ENCODE measurements around the gene PTPN7. TPM values are rescaled to one million over a fixed set of nuclear protein-coding genes. Genes with fewer than 3 reads are reported as not detected.

PTPN7 gene
- total and polyA plus RNA-seq, 5 donors = 0.28 to 1.7 (median 0.50) TPM

DNA sequence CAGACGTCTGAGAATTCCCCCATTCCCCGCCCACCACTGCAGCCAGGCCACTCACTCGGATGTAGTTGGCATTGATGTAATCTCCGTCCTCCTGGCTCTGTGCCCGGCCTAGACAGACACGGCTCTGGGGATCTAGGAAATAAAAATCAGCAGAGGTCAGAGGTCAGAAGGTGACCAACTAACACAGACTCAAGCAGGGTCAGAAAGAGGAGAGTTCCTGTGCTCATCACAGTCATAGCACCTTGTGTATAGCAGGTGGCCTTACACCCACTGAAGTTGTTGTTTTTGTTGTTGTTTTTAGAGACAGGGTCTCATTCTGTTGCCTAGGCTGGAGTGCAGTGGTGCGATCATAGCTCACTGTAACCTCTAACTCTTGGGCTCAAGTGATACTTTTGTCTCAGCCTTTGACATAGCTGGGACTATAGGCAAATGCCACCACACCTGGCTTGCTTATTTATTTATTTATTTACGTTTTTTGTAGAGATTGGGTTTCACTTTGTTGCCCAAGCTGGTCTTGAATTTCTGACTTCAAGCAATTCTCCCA lies 4.9 kb downstream of the PTPN7 start:
- intact Hi-C loops (cut with DNase I) = no loop called here
- Histone ChIP-seq H3K9me3 (ENCODE audit: control insufficient read depth, low read length) (no peaks in the 10 kb centered on the region), H3K4me3 (ENCODE audit: low read length) (no peak overlapping the region), H3K4me1 (ENCODE audit: control insufficient read depth, insufficient read depth, low read length) (peaks cover 5% of the 10 kb centered on the region), H3K27ac (ENCODE audit: low read length) (no peak overlapping the region), H3K27me3 (ENCODE audit: control insufficient read depth, insufficient read depth) (no peaks in the 10 kb centered on the region)
- DNase-seq (peak in 1 of 3 donors; percentile 83), ATAC-seq (peak in 1 of 2 donors; percentile 28)
- WGBS = 29% methylated on average over 8 of the region's 8 CpGs

DNA sequence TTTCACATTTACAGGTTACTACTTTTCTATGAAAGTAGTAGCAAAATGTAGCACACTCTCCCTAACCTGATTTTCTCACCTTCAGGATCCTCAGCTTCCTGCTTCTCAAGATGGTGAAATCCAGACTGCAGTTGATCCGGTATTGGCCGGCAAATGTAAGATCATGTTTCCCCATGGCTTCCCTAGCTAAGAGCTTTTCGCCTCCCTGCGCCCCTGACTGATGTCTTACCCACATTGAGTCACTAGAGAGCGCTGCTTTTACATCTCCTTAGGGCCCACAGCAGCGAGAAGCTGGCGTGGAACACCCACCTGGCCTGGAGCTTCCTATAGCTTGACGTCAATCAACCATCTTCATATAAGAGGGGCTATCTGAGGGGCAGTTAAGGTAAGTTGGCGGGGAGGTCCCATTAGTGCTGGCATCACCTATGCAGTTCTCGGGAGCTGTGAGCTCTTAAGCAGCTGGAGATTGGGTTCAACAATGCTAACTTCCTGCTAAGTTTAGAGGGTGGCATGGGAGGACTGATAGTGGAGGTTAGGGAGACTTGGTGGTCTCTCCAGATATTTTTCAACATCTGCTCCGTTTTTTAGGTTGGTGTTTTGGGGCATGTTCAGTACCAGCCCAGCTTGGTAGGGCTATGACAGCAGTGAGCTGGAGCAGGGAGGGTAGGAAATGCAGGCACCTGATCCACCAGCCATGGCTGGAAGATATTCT lies 5.5 kb downstream of the PTPN7 start:
- DNase-seq (peak in 2 of 3 donors; percentile 58 to 63), ATAC-seq (peak; percentile 36 to 51)
- Histone ChIP-seq H3K27ac (ENCODE audit: low read length) (no peak overlapping the region), H3K27me3 (ENCODE audit: control insufficient read depth, insufficient read depth) (no peaks in the 10 kb centered on the region), H3K4me1 (ENCODE audit: control insufficient read depth, insufficient read depth, low read length) (peaks cover 5% of the 10 kb centered on the region), H3K9me3 (ENCODE audit: control insufficient read depth, low read length) (no peaks in the 10 kb centered on the region), H3K4me3 (ENCODE audit: low read length) (no peak overlapping the region)
- WGBS = 28% methylated on average over 11 of the region's 11 CpGs
- intact Hi-C loops (cut with DNase I) = no loop called here

DNA sequence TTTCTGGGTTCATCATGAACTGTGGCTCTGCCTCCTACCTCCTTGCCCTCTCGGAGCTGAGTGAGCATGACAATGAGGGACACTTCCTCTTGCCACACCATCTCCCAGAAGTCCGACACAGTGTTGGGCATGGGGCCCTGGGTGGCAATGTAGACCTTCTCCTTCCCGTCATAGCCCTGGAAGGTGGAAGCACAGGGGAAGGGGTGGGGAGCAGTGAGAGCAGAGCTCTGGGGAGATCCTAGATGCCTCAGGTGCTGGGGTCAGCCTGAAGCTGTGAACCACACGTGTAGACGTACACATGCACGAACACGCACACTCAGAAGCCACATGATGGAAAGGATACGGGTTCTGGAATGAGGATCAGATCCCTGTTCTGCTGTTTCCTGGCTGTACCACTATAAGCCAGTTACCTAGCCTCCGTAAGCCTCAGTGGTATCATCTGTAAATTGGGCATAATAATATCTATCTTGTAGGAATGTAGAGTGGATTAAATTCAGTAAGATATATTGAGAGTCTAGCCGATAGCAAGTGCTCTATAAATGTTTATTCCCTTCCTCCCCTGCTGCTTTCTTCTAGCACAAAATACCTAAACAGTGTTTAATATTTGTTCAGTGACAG lies 6.1 kb downstream of the PTPN7 start:
- H3K27ac ChIP-seq (ENCODE audit: low read length) = no peak overlapping the region
- peaks cover 5% of the 10 kb centered on the region for H3K4me1 ChIP-seq (ENCODE audit: control insufficient read depth, insufficient read depth, low read length)
- no peak for ATAC-seq
- H3K27me3 ChIP-seq (ENCODE audit: control insufficient read depth, insufficient read depth) = no peaks in the 10 kb centered on the region
- H3K9me3 ChIP-seq (ENCODE audit: control insufficient read depth, low read length) = no peaks in the 10 kb centered on the region
- intact Hi-C loops (cut with DNase I) = no loop called here
- H3K4me3 ChIP-seq (ENCODE audit: low read length) = no peak overlapping the region
- peak in 1 of 3 donors; percentile 25 for DNase-seq
- WGBS = 91% methylated on average over 10 of the region's 10 CpGs

DNA sequence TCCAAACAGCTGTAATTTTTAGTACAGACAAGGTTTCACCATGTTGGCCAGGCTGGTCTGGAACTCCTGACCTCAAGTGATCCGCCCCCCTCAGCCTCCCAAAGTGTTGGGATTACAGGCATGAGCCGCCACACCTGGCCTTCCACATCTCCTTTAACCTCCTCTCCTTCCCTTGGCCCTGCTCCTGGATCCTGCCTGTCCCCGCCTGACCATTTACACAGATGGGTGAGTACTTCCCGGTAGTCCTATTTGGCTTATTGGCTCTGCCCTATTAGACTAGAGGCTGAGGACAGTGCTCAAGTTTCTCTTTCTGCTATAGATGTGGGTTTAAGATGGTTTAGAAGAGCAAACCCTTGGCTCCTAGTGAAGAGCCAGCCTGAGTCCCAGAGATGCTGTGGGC lies 7.1 kb downstream of the PTPN7 start:
- DNase-seq (peak in 1 of 3 donors; percentile 1), ATAC-seq (no peak)
- no peak overlapping the region for H3K27ac ChIP-seq (ENCODE audit: low read length)
- H3K27me3 ChIP-seq (ENCODE audit: control insufficient read depth, insufficient read depth) = no peaks in the 10 kb centered on the region
- H3K4me1 ChIP-seq (ENCODE audit: control insufficient read depth, insufficient read depth, low read length) = peaks cover 5% of the 10 kb centered on the region
- intact Hi-C loops (cut with DNase I) = no loop called here
- H3K4me3 ChIP-seq (ENCODE audit: low read length) = no peak overlapping the region
- H3K9me3 ChIP-seq (ENCODE audit: control insufficient read depth, low read length) = no peaks in the 10 kb centered on the region
- WGBS = 90% methylated on average over 4 of the region's 4 CpGs

DNA sequence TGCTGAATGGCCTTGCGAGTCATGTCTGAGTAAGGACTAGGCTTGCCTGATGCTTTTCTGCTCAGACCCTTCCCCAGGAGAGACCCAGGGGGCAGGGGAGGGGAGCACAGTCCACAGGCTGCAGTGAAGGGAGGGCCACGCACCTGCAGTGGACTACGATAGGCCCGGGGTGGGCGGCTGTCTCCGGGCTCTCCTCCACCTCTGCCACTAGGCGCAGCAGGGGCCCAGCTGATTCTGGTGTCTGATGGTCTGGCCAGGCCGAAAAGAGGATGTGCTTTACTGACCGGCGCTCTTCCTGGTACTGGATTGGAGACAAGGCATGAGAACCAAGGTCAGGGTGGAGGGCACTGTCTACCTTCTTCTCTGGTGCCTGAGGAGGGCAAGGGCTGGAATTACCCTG lies 8.0 kb downstream of the PTPN7 start:
- DNase-seq = peak in 1 of 3 donors; percentile 22
- Histone ChIP-seq H3K4me3 (ENCODE audit: low read length) (no peak overlapping the region), H3K4me1 (ENCODE audit: control insufficient read depth, insufficient read depth, low read length) (peaks cover 5% of the 10 kb centered on the region), H3K9me3 (ENCODE audit: control insufficient read depth, low read length) (no peaks in the 10 kb centered on the region), H3K27me3 (ENCODE audit: control insufficient read depth, insufficient read depth) (no peaks in the 10 kb centered on the region), H3K27ac (ENCODE audit: low read length) (no peak overlapping the region)
- 89% methylated on average over 10 of the region's 10 CpGs for WGBS
- no peak for ATAC-seq
- intact Hi-C loops (cut with DNase I) = no loop called here

DNA sequence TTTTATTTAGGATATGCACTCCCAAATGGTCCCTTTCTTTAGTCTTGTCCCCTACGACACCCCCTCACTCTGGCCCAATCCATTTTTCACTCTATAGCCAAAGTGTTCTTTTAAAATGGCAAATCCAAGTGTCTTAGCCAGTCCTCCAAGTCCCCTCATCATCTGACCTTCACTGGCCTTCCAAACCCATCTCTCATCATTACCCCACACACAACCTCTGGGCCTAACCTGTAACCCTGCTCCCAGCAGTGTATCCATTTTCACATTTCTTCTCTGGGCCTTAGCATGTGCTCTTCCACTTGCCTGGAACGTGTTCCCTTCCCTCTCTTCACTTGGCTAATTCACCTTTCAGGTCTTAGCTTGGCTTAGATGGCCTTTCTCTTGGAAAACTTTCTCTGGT lies 9.4 kb downstream of the PTPN7 start:
- H3K27ac ChIP-seq (ENCODE audit: low read length) = no peak overlapping the region
- H3K27me3 ChIP-seq (ENCODE audit: control insufficient read depth, insufficient read depth) = no peaks in the 10 kb centered on the region
- H3K4me3 ChIP-seq (ENCODE audit: low read length) = no peak overlapping the region
- intact Hi-C loops (cut with DNase I) = no loop called here
- peaks cover 5% of the 10 kb centered on the region for H3K4me1 ChIP-seq (ENCODE audit: control insufficient read depth, insufficient read depth, low read length)
- H3K9me3 ChIP-seq (ENCODE audit: control insufficient read depth, low read length) = no peaks in the 10 kb centered on the region
- DNase-seq (no peak), ATAC-seq (no peak)
- 90% methylated on average over 2 of the region's 2 CpGs for WGBS

DNA sequence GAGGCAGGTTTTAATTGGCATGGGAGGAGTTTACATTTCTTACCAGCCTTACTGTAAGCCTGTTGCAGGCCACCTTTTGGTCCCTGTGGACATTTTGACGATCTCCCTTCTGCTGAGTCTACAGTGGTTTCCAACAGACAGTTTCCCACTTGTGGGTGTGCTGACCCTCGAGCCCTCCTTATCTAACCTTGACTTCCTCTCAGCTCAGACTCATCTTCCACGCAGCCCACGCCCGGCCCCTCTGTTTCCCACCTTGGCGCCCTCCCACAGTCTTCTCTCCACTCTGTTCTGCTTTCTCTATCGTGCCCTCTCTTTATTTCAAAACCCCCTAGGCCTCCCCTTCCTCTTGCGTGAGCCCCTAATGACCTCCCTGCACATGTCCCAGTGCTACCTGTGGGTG lies 9.8 kb downstream of the PTPN7 start:
- 81% methylated on average over 8 of the region's 8 CpGs for WGBS

DNA sequence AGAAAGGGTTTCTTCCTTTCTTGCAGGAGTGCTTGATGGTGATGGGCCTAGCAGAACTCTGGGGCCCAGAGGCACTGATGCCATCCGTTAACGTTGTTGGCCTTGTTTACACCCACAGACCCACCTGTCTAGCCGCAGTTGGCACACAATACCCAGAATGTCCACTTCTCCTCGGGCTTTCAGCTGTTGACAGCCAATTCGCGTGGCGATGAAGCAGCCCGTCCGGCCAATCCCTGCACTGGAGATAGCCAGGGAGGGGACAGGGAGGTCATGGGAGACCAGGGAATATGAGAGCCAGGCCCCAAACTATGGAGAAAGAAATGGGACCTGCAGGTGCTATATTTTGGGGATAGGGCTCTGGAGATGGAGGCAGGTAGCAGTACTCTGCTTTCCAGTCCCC lies 10.2 kb downstream of the PTPN7 start:
- Histone ChIP-seq H3K27me3 (ENCODE audit: control insufficient read depth, insufficient read depth) (no peaks in the 10 kb centered on the region), H3K9me3 (ENCODE audit: control insufficient read depth, low read length) (no peaks in the 10 kb centered on the region), H3K27ac (ENCODE audit: low read length) (no peak overlapping the region), H3K4me1 (ENCODE audit: control insufficient read depth, insufficient read depth, low read length) (peaks cover under 1% of the 10 kb centered on the region), H3K4me3 (ENCODE audit: low read length) (no peak overlapping the region)
- intact Hi-C loops (cut with DNase I) = no loop called here
- DNase-seq (peak in 1 of 3 donors; percentile 53), ATAC-seq (no peak)
- WGBS = 73% methylated on average over 9 of the region's 9 CpGs

More for the DNA sequence above, 9.8 kb downstream of the PTPN7 start:
- Histone ChIP-seq H3K27ac (ENCODE audit: low read length) (no peak overlapping the region), H3K4me3 (ENCODE audit: low read length) (no peak overlapping the region), H3K9me3 (ENCODE audit: control insufficient read depth, low read length) (no peaks in the 10 kb centered on the region), H3K4me1 (ENCODE audit: control insufficient read depth, insufficient read depth, low read length) (peaks cover 4% of the 10 kb centered on the region), H3K27me3 (ENCODE audit: control insufficient read depth, insufficient read depth) (no peaks in the 10 kb centered on the region)
- peak in 1 of 3 donors; percentile 12 for DNase-seq
- intact Hi-C loops (cut with DNase I) = no loop called here
- ATAC-seq = no peak

DNA sequence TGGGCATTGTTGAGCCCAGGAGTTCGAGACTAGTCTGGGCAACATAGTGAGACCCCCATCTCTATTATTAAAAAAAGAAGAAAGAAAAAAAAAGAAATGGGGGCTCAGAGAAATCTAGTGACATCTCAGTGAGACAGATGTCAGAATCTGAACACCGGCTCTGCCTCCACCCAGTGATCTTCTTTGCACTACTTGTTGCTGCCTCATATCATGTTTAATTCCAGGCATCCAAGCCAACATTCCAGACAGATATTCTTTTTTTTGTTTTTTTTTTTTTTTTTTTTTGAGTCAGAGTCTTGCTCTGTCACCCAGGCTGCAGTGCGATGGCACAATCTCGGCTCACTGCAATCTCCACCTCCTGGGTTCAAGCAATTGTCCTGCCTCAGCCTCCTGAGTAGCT lies 10.8 kb downstream of the PTPN7 start:
- Histone ChIP-seq H3K27me3 (ENCODE audit: control insufficient read depth, insufficient read depth) (no peaks in the 10 kb centered on the region), H3K9me3 (ENCODE audit: control insufficient read depth, low read length) (no peaks in the 10 kb centered on the region), H3K4me3 (ENCODE audit: low read length) (no peak overlapping the region), H3K27ac (ENCODE audit: low read length) (no peak overlapping the region), H3K4me1 (ENCODE audit: control insufficient read depth, insufficient read depth, low read length) (no peaks in the 10 kb centered on the region)
- intact Hi-C loops (cut with DNase I) = no loop called here
- DNase-seq = no peak
- no peak for ATAC-seq
- 85% methylated on average over 4 of the region's 4 CpGs for WGBS

DNA sequence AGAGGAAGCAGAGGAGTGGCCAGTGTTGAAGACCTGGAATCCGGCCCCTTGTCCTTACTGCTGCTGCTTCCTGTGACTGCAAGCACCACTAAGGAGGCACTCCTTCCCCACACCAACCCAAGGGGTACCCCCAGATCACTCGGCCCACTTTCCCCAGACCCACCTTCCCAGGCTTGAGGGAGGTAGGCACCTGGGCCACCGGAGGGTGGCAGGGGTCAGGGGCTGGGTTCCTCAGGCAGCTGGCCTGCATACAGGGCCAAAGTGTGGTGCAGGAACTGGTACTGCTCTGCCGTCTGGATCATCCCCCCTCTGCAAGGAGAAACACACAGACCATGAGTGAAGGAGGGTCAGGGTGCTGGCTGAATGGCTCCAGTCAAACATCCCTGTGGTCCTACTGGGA lies 12.0 kb downstream of the PTPN7 start:
- Histone ChIP-seq H3K9me3 (ENCODE audit: control insufficient read depth, low read length) (no peaks in the 10 kb centered on the region), H3K4me3 (ENCODE audit: low read length) (no peak overlapping the region), H3K4me1 (ENCODE audit: control insufficient read depth, insufficient read depth, low read length) (no peaks in the 10 kb centered on the region), H3K27me3 (ENCODE audit: control insufficient read depth, insufficient read depth) (no peaks in the 10 kb centered on the region), H3K27ac (ENCODE audit: low read length) (no peak overlapping the region)
- intact Hi-C loops (cut with DNase I) = no loop called here
- 83% methylated on average over 4 of the region's 4 CpGs for WGBS
- ATAC-seq (no peak), DNase-seq (peak in 1 of 3 donors; percentile 35)

DNA sequence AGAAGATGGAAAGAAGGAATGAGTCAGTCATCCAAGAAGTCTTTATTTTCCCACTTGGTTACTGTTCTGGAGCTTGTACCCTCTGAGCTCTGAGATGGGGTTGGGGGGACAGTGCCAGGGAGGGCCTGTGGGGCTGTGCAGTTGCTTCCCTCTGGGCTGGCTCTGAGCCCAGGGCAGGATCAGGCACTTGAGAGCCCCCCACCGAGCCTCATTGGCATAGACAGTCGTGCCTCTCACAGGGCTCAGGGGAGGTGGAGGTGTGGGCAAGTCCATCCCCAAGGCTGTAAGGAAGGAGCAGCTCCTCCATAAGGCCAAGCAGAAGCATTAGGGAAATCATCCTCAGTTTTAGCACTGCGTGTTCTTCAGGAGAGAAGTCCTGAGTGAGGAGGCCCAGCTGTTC lies 13.4 kb downstream of the PTPN7 start:
- Histone ChIP-seq H3K4me3 (ENCODE audit: low read length) (no peak overlapping the region), H3K9me3 (ENCODE audit: control insufficient read depth, low read length) (no peaks in the 10 kb centered on the region), H3K27ac (ENCODE audit: low read length) (no peak overlapping the region), H3K4me1 (ENCODE audit: control insufficient read depth, insufficient read depth, low read length) (peaks cover 4% of the 10 kb centered on the region), H3K27me3 (ENCODE audit: control insufficient read depth, insufficient read depth) (no peaks in the 10 kb centered on the region)
- no peak for ATAC-seq
- no peak for DNase-seq
- intact Hi-C loops (cut with DNase I) = no loop called here
- 66% methylated on average over 3 of the region's 3 CpGs for WGBS
